WI38 (cell line): ENCODE measurements around the gene GRM2.
A peak's percentile ranks its signal among the peaks of the same experiment; 100 is the strongest.

Experiments
- H3K4me3 ChIP-seq: 2 replicates; pipeline ENCODE4 v1.5.1; 2011; ENCODE audit warnings: low read depth, mild to moderate bottlenecking, control low read depth, low read length
- CTCF ChIP-seq: IDR thresholded peaks from 2 replicates; pipeline ENCODE4 v1.5.1; 2012; ENCODE audit warnings: low read depth, mild to moderate bottlenecking, control low read depth, low read length

Gene GRM2

GRCh38 chr3:51680663-51681230, 26.1 kb upstream of the GRM2 start:
- no peak overlapping the region for H3K4me3 ChIP-seq
- no peak for TF ChIP-seq CTCF

DNA sequence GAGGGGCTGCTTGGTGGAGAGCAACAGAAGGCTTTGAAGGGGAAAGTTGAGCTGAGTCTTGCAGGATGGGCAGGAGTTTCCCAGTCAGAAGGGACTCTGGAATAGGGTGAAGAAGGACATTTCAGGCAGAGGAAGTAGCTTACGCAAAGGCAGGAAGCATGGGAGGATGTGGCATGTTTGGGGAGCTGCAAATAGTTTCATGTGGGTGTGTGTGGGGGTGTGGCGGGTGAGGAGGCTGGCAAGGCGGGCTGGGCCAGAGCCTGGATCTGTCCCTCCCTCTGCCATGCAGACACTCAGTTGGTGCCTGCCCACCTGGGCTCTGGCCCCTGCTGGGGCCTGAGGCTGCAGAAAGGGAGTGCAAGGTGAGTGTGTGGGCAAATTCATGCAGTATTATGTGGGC, 25.4 kb upstream of the GRM2 start:
- TF ChIP-seq CTCF, result no peak
- no peak overlapping the region for H3K4me3 ChIP-seq

DNA sequence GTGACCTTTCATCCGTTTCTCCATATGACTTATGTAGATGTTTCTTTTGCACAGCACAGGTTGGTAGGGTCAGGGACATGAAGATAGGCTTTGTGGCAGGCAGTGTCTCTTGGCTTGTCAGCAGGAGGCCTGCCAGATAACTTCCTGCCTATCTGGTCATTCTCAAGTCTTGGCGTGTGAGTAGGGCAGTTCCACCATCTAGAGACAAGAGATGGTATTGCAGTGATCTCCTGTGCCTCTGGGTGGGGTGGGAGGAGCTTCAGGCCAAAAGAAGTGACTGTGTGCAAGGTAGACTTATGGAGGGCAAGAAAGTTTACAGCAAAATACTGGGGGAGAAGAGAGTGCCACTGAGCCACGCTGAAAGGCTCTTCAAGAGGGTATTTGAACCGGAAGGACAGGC, 24.8 kb upstream of the GRM2 start:
- peak; percentile 90 for TF ChIP-seq CTCF
- H3K4me3 ChIP-seq, result no peak overlapping the region

DNA sequence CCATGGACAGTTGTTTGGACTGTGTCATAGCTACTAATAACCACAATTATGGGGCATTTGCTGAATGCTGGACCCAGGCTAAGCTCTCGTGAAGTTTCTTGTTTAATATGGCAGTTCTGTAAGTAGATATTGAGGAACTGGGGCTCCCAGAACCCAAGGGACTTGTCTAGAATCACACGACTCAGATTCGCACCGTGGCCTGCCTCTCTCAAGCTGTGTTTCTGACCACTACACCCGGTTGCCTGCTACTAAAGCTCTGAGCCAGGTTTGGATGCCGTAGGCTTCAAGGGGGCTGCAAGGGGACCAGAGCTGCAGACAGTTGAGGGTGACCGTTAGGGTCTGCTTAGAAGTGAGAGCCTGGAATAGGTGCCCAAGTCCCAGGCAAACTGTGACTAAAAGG, 24.3 kb upstream of the GRM2 start:
- H3K4me3 ChIP-seq, result no peak overlapping the region
- no peak for TF ChIP-seq CTCF

DNA sequence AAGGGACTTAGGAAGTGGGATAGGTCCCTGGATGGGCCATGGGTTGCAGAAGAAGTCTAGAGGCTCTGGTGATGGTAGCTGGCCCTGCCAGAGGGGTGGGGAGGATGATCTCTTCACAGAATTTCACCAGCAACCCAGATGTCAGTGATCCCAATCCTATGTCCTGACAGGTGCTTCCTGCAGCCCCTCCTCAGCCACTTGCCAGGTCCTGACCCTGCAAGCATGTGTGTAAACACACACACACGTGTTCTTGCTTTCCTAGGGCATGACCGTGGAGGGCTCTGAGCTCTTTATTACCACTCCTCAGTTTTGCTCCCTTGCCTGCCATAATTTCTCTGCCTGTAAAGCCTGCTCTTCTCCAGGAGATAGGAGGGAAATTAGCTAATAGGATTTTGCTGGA, 23.3 kb upstream of the GRM2 start:
- no peak for TF ChIP-seq CTCF
- no peak overlapping the region for H3K4me3 ChIP-seq

DNA sequence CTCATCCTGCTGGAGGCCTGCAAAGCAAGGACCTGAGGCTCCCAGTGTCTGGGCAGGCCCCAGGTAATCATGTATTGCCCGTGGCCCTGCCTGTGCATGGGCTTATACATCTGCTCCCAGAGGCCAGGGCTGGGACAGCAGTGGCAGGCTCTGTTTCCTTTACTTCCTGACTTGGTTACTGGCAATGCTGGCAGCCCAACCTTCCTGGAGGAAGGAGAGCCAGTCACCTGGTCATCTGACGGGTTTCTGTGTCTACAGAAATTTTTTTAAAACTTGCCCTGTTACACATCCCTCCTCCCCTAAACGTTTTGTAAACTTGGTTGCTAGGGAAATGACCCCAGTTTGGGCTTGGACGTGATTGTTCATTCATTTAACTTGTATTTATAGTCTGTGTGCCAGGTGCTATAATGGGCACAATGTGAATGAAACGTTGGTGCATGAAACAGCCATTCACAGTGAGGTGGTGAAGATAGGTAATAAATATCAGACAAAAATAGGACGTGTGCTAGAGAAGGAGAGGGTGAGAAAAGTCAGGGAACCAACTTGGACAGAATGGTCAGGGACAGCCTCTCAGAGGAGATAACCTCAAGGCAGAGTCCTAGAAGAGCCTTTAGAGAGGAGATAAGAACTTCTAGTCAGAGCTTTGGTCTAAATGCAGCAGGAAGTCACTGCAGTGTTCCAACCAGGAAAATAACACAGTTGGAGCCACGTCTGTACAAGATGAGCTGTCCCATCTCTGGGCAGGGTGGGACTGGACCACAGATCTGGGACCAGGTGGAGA, 21.7 kb upstream of the GRM2 start:
- no peak for TF ChIP-seq CTCF
- no peak overlapping the region for H3K4me3 ChIP-seq

- no peak for TF ChIP-seq CTCF
- no peak overlapping the region for H3K4me3 ChIP-seq
Measured at GRCh38 chr3:51686056-51686455, 20.8 kb upstream of the GRM2 start.
